Epithelial cell of esophagus (primary cell): ENCODE measurements around the gene RGS4.
"Not testable (repeated sequence)": the region's sequence is repeated elsewhere in the genome, so short reads cannot be mapped to it uniquely, and the experiment has no call there.

Source experiments
- DNase-seq: peaks from one replicate; pipeline ENCODE4 v3.0.0; 2010; ENCODE audit warnings: low read depth
- H3K4me3 ChIP-seq: 2 replicates; pipeline ENCODE4 v1.5.1; 2011; ENCODE audit warnings: mild to moderate bottlenecking, low read length, control low read depth
- TF ChIP-seq, protein P1 (sequence below): IDR thresholded peaks from 2 replicates; pipeline ENCODE4 v1.5.1; 2011; ENCODE audit warnings: low read depth, mild to moderate bottlenecking, low read length, control low read depth, inconsistent platforms; ENCODE audit not compliant: insufficient read depth; ENCODE audit errors: missing control alignments

The RGS4 gene

GRCh38 chr1:163085041-163085903 is 16.1 kb downstream of the RGS4 start:
- TF ChIP-seq, protein P1, sequence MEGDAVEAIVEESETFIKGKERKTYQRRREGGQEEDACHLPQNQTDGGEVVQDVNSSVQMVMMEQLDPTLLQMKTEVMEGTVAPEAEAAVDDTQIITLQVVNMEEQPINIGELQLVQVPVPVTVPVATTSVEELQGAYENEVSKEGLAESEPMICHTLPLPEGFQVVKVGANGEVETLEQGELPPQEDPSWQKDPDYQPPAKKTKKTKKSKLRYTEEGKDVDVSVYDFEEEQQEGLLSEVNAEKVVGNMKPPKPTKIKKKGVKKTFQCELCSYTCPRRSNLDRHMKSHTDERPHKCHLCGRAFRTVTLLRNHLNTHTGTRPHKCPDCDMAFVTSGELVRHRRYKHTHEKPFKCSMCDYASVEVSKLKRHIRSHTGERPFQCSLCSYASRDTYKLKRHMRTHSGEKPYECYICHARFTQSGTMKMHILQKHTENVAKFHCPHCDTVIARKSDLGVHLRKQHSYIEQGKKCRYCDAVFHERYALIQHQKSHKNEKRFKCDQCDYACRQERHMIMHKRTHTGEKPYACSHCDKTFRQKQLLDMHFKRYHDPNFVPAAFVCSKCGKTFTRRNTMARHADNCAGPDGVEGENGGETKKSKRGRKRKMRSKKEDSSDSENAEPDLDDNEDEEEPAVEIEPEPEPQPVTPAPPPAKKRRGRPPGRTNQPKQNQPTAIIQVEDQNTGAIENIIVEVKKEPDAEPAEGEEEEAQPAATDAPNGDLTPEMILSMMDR = no peak
- no peak for DNase-seq
- no peak overlapping the region for H3K4me3 ChIP-seq

DNA sequence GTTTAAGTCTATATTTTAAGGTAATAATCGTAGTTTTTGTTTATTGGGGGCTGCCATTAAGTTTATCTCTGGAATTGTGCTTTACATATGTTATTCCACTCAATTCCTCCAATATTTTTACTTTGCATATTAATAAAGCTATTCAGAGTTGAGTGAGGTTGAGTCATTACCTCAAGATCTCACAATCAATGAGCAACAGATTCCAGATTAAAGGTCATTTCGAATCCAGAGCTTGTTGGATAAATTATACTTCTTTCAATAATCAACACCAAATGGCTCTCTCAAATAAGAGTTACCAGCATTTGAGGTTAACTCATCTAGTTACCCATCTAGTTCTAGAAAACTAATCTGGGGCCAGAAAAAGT is 16.7 kb downstream of the RGS4 start:
- TF ChIP-seq, protein P1 = no peak
- DNase-seq = peak; percentile 8
- H3K4me3 ChIP-seq = no peak overlapping the region

GRCh38 chr1:163089117-163089516 is 20.0 kb downstream of the RGS4 start:
- not testable (repeated sequence) for DNase-seq

DNA sequence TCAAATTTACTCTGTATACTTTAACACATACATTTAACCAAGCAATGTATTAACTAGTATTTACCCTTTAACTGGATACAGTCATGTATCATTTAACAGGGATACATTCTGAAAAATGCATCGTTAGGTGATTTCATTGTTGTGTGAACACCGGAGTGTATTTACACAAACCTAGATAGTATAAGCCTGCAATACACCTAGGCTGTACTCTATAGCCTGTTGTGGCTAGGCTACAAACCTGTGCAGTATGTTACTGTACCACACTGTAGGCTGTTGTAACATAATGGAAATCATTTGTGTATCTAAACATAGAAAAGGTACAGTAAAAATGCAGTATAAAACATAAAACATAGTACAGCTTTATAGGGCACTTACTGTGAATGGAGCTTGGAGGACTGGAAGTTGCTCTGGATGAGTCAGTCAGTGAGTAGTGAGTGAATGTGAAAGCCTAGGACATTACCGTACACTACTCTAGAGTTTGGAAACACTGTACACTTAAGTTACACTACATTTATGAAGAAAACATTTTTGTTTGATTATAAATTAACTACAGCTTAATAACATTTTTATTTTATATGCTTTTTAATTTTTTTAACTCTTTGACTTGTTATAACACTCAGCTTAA is 21.3 kb downstream of the RGS4 start:
- no peak overlapping the region for H3K4me3 ChIP-seq
- DNase-seq = peak; percentile 75
- TF ChIP-seq, protein P1 = no peak

More at GRCh38 chr1:163089117-163089516, 20.0 kb downstream of the RGS4 start:
- H3K4me3 ChIP-seq = not testable (repeated sequence)

DNA sequence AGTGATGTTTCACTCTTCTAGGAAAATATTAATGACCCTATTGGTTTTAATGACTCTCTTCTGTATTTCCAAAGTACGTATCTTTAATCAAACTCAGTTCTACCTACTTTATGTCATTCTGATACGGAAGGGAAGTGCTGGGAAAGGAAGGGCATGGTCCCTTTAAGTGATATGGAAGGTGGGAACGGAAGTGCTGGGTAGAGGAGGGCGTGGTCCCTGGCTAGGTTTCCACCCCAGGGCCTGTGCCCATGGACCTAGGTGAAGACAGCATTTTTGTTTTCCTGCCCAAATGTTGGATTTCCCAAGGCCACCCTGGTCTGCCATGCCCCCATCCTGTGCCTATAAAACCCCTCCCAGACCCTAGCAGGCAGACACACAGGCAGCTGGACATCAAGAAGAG is 24.0 kb downstream of the RGS4 start:
- H3K4me3 ChIP-seq = no peak overlapping the region
- TF ChIP-seq, protein P1 = no peak

GRCh38 chr1:163093579-163093978 is 24.4 kb downstream of the RGS4 start:
- no peak overlapping the region for H3K4me3 ChIP-seq
- DNase-seq = no peak
- TF ChIP-seq, protein P1 = no peak

More for the DNA sequence above, 24.0 kb downstream of the RGS4 start:
- DNase-seq = no peak

DNA sequence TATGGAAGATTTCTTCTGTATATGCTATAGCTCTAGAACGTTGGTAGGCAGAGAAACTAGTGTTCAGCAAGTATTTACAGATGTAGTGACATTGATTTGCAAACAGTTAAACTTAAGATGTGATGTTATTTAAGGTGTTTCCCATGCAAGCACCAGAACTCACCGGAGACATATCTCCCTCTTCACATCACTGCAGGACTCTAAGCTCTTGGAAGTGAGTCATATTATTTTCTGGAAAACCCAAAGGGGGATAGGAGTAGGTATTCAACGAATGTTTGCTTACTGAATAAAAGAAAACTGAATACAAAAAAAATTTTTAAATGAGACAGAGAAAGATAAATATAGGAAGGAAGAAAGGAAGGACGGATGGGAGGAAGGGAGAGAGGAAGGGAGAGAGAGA is 25.0 kb downstream of the RGS4 start:
- no peak for DNase-seq
- TF ChIP-seq, protein P1 = no peak
- H3K4me3 ChIP-seq = no peak overlapping the region
